Islet precursor cell (in vitro differentiated cells): ENCODE measurements around the gene ZGRF1.
"Not testable (repeated sequence)": the region's sequence is repeated elsewhere in the genome, so short reads cannot be mapped to it uniquely, and the experiment has no call there.

Experiments used
- DNase-seq: peaks from one replicate; pipeline ENCODE4 v3.0.0-alpha.2; 2018

The ZGRF1 gene, protein sequence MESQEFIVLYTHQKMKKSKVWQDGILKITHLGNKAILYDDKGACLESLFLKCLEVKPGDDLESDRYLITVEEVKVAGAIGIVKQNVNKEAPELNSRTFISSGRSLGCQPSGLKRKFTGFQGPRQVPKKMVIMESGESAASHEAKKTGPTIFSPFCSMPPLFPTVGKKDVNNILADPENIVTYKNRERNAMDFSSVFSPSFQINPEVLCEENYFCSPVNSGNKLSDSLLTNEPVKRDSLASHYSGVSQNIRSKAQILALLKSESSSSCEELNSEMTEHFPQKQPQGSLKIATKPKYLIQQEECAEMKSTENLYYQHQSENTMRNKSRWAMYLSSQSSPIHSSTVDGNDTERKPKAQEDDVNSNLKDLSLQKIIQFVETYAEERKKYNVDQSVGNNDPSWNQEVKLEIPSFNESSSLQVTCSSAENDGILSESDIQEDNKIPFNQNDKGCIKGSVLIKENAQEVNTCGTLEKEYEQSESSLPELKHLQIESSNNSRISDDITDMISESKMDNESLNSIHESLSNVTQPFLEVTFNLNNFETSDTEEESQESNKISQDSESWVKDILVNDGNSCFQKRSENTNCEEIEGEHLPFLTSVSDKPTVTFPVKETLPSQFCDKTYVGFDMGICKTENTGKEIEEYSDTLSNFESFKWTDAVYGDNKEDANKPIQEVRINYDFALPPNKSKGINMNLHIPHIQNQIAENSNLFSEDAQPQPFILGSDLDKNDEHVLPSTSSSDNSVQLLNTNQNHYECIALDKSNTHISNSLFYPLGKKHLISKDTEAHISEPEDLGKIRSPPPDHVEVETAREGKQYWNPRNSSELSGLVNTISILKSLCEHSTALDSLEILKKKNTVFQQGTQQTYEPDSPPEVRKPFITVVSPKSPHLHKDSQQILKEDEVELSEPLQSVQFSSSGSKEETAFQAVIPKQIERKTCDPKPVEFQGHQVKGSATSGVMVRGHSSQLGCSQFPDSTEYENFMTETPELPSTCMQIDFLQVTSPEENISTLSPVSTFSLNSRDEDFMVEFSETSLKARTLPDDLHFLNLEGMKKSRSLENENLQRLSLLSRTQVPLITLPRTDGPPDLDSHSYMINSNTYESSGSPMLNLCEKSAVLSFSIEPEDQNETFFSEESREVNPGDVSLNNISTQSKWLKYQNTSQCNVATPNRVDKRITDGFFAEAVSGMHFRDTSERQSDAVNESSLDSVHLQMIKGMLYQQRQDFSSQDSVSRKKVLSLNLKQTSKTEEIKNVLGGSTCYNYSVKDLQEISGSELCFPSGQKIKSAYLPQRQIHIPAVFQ (N-terminal part only)

DNA sequence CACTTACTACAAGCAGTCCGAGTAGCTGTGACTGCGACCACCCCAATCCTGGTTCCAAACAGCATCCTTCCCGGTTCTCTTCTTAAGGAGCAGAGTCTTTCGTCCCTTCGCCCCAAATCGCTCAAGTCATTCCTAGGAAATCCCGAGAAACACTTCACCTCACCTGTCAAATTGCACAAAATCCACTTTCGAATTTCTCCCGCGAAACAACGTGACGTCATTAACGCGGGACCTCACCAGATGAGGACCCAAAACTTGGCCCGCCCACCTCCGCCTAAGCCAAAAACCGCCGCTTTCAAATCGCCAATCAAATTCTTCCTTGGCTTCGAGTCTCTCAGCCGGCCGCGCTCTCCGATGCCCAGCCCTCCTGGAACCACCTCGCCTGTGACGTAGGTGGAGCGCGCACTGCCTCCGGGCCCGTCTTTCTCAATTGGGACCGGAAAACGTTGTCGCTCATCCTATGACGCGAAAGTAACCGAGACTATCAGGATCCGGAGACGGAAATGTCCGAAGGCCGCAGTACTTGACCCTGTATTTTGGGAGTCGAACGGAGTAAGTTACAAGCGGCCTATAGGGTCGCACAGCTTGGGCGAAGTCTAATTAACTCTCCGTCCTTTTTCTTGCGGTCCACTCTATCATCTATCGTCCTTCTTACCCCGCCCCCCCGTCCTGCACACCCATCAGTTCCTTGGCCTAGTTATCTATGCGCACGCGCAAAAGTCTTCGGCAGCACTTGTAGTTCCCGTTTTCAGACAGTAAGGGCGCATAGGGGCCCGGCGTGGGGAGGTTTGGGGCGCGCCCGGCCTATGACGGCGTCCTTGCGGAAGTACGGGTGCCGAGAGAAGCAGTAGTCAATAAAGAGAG, at the start of gene ZGRF1, which contains the start of gene LARP7:
Gene ZGRF1, minus strand, starts transcription at position 222 of the 864 bp plus-strand sequence. CDS start 3,733 bp downstream, outside the sequence.
Gene LARP7, plus strand, starts transcription at position 456 of the 864 bp plus-strand sequence. CDS start 7,527 bp downstream, outside the sequence.
- peak; percentile 99 for DNase-seq

DNA sequence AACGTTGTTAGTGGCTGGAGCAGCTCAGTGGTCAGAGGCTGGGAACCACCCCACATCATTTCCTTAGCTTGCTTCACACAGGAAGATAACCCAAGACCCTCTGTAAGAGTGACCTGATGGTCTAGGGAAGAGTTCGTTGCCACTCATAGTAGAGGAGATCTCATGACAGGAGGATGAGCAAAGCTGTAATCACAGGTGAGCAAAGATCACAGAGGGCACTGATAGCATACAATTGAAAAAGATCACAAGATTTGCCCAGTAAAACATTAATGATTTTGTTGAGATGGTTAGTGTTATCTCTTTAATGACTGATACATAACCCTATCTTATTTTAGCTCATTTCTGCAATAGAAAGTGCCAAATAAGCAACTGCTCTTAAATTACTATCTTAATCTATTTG, 44.3 kb upstream of the ZGRF1 start:
- DNase-seq = peak; percentile 7

DNA sequence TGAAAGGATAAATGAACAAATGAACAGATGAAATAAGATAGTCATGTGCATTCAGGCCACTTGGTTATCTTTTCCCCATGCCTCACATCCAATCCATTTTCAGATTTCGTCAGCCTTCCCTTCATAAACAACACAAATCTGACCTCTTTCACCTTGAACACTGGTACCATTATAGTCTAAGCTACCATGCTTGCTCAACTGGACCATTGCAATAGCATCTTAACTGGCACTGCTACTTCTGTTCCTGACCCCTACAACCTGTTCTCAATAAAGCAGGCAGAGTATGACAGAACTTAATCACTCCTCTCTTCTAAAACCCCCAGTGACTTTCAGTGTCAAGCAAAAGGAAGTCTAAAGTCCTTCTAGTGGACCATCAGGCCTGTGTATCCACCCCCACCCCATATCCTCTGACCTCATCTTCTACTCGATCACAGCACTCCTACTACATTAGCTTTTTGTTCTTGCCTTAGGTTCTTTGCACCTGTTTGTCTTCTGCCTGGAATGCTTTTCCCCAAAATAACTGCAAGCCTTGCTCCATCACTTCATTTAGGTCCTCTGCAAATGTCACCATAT, 40.9 kb upstream of the ZGRF1 start:
- peak; percentile 20 for DNase-seq

DNA sequence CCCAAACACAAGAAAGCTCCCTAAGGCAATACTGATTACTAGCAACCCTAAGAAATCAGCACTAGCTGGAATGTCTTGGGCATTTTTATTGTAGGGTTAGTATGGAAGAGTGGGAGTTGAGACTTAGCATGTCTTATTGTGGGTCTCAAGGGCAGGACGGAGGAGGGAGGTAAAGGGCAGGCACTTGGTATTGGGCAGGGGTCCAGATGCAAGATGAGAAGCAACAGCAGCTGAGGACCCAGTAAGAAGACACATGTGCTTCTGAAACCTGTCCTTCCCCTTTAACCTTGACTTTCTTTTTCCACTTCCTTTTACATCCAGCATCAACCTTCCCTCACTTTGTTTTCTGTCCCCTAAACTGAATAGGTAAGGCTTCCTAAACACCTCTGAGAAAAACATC, 37.7 kb upstream of the ZGRF1 start:
- DNase-seq = no peak

DNA sequence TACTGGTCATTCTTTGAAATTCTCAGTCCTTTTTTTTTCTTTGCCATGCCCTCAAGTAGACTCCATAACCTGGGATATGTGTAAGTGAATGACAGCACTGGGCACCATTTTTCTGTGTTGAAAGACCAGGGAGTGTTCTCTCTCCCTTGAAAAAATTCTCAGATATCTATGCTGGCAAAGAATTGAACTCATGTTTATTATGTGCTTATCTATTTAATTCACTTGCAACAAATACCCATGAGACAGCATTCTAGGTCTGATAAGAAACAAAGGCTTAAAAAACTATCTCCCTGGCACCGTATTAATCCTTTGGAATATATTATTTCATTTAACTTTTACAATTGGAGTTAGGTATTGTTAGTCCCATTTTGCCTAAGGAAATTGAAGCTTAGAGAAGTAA, 37.0 kb upstream of the ZGRF1 start:
- DNase-seq = no peak

DNA sequence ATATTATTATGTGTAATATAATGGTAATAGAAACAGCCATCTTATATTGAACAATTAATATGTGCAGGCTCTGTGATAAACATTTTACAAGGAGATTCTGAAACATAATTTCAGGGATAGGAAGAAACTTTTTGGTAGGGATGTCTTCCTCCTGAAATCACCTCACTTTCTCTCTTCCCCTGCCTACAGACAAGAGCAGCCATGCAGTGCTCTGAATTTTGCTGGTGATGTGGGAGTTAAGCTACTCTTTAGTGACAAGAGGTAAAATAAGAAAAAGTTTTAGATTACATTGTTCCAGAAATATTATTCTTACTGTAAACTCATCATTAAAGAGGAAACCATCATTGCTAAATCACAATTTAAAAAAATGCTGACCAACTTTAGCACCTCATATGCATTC, 36.4 kb upstream of the ZGRF1 start:
- DNase-seq = no peak

DNA sequence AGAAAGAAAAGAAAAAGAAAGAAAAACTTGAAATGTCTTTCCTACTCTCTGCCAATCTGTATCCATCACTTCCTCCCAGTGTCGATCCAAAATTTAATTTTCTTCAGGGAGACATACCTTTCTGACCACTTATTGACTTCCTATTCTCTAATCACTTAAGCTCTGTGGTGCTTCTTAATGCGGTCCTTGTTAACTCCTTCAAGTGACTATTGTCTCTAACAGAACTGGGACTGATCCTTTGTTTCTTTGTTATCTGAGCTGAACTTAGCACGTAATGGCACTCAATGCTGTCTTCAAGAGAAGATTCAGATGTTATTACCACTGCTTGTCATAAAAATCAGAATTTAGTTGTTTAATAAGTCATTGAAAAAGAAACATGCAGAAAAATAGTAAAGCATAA, 31.4 kb upstream of the ZGRF1 start:
- DNase-seq = no peak

DNA sequence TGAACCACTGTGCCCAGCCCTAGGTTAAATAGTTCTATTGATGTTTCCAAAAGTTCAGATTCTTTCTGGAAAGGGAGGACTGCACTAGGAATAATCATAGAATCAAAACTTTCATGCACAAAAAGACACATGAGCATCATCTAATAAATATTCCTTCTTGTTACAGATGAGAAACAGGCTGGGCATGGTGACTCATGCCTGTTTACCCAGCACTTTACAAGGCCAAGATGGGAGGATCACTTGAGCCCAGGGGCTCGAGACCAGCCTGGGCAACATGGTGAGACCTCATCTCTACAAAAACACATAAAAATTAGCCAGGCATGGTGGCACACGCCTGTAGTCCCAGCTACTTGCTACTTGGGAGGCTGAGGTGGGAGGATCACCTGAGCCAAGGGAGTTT, 27.9 kb upstream of the ZGRF1 start:
- no peak for DNase-seq

DNA sequence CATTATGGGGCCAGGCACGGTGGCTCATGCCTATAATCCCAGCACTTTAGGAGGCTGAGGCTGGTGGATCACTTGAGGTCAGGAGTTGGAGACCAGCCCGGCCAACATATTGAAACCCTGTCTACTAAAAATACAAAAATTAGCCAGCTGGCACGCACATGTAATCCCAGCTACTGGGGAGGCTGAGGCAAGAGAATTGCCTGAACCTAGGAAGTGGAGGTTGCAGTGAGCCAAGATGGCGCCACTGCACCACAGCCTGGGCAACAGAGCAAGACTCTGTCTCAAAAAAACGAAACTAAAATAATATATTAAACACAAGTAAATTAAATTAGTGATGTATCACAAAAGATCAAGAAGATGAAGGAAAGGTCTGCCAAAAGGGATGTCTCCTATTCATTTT, 19.4 kb upstream of the ZGRF1 start:
- not testable (repeated sequence) for DNase-seq

DNA sequence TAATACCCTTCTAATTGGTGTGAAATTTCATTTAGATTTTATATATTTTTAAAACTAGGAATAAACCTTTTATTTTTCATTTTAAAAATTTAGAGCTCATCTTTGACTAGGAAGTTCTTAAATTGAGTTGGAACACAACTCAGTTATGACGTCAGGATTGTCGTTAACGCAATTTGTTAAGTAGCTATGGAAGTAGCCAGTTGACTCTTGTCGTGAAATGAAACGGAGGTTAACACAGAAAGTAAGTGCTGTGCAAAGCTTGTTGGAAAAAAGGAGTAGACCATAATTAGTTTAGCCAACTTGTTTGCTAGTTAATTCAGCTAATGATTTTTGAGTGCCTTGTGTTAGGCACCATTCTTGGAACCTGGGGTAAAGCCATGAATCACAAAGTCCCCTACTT, 18.6 kb upstream of the ZGRF1 start:
- no peak for DNase-seq

DNA sequence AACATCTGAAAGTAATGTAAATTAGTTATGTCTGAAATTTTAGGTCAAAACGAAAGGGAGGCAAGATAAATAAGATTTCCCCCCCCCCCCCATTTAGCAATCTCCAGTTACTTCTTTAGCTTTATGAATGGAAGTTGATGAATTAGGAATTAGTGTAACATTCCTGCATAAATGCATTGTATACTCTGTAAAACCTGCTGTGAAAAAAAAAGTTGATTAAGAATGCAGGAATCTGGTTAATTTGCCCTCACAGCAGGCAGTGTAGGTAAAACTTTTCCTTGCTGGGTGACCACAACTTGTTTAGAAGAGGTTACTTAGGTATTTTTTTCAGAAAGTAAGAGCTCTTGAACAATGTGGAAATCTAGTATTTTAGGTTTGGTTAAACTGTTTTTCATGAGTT, 15.5 kb upstream of the ZGRF1 start:
- DNase-seq = no peak

DNA sequence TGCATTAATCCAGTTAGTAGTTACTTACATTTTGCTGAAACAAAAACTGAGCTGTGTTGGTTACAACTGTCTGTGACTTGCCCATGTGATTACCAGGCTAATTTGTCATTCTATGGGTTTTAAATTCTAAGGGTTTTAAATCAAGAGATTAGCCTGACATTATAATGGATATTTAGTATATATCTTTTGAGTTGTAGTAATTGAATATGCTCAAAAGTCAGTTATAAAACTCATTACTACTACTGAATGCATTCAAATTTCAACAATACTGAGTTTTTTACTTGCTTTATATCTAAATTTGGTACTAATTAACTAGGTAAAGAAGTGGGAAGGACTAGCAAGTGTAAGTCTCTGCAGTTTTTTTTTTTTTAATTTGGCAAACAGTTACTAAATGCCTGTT, 14.9 kb upstream of the ZGRF1 start:
- no peak for DNase-seq

DNA sequence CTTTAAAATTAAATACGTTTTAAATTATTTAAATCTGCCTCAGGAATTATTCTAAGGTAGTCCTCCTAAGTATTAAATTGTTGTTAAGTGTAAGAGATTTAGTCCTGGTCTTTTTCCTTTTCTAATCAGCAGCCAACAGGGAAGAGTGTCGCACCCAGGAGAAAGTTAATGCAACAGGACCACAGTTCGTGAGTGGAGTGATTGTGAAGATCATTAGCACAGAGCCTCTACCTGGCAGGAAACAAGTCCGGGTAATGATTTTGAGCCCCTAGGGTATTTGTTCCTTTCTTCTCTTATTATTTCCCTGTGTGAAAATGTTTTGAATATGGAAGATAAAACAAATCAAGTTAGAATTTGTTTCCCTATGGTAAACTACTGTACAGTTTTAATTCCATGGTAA, 13.6 kb upstream of the ZGRF1 start:
- DNase-seq = peak; percentile 57

DNA sequence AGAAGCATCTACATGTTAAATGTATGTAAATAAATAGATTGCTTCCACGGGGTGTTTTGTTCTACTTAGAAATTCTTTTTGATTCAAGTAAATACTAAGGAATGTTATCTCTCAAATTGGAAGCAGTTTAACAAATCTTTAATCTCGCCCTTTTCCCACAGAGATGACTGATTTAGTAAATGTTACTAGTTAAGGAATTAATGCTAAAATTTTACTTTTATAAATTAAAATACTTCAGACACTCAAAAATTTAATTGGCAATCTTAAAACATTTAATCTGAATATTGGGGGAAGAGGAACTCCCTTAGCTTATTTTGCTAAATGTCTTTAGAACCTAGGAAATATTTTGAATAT, 12.3 kb upstream of the ZGRF1 start:
- DNase-seq = no peak

DNA sequence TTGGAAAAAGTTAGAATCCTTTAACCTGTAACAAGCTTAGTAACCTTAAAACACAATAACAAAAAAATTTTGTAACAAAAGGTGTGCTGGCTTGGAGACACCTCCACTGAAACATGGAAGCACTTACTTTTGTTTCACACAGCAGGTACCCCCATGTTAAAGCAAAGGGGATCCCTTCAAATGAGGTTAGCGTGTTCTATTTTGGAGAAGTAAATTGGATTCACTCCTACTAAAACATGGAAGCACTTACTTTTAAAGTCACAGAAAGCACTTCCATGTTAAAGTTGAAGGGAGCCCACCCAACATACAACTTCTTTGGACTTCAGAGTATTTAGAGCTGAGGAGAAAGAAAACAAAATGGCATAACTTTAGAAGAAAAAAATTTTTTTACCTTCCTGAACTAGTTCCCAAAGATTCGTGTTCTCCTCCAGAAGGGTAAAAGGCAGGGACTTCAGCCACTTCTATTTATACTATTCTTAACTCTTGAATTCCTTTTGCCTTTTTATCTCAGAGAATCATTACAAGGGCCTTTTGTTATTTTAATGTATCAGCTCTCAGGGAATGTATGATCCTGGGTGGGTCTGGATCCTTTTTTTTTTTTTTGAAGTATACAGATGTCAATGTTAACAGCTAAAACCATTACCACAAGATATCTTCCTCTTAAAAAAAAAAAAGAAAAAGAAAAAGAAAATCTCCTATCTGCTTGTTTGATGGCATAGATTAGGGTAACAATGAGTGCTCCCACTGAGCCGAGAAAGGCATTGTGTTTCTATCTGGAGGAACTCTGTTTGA, 11.8 kb upstream of the ZGRF1 start:
- DNase-seq = no peak

DNA sequence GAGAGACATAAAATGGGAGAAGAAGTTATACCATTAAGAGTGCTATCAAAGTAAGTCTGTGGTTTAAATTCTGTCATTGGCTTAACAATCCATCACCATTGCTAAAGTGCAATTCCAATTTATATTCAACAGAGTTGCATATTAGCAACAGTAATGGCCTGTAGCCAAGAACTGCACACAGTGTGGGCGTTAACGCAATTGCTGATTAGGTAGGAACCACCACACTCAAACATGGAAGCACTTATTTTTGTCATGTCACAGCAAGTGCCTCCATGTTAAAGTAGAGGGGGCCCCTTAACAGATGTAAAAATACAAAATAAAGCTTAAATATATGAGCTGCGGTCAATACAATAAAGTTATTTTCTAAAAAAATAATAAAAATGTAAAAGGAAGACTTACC, 11.1 kb upstream of the ZGRF1 start:
- DNase-seq = no peak

DNA sequence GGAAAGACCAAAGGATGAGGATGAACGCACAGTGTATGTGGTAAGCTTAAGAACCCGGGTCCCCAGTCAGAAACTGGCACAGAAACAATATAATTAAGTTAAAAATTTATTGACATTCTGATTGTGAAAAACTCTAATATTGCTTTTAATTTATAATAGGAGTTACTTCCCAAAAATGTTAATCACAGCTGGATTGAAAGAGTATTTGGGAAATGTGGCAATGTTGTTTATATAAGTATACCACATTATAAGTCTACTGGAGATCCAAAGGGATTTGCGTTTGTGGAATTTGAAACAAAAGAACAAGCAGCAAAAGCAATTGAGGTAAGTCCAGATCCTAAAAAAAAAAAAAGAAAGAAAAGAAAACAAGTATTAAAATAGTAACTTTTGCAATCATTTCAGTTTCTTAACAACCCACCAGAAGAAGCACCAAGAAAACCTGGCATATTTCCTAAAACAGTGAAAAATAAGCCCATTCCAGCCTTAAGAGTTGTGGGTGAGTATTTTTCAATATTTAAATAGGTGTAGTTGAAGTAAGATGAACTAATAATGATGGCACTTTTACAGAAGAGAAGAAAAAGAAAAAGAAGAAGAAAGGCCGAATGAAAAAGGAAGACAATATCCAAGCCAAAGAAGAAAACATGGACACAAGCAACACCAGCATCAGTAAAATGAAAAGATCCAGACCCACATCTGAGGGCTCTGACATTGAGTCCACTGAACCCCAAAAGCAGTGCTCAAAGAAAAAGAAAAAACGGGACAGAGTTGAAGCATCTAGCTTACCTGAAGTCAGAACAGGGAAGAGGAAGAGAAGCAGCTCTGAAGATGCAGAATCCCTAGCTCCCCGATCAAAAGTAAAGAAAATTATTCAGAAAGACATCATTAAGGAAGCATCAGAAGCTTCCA, 10.2 kb upstream of the ZGRF1 start:
- DNase-seq = no peak

DNA sequence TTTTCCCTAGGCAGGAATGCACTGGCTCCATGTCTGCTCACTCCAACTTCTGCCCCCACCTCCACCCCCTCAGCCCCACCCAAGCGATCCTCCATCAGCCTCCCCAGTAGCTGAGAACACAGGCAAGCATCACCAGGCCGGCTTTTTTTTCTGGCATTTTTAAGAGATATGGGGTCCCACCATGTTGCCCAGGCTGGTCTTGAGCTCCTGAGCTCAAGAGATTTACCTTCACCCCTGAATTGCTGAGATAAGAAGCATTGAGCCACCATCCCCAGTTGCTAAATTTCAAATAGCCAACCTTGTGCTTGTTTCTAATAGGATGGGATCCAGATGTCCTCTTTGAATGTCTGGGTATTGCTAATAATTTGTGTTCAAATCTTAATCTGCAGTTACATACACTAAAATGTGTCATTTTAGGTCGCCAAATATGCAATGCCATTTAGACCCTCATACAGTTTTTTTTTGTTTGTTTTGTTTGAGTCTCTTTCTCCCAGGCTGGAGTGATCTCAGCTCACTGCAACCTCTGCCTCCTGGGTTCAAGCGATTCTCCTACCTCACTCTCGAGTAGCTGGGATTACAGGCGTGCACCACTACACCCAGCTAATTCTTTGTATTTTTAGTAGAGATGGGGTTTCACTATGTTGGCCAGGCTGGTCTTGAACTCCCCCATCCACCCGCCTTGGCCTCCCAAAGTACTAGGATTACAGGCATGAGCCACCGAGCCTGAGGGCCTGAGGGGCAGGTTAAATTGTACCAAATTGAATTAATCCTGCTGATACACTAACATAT, 9.0 kb upstream of the ZGRF1 start:
- no peak for DNase-seq
